Measurements from ENCODE around the gene MACF1. TPM values are rescaled to one million over a fixed set of nuclear protein-coding genes. Genes with fewer than 3 reads are reported as not detected.

MACF1 gene
- total RNA-seq, 1 donor from 2014 or later = 694 TPM

DNA sequence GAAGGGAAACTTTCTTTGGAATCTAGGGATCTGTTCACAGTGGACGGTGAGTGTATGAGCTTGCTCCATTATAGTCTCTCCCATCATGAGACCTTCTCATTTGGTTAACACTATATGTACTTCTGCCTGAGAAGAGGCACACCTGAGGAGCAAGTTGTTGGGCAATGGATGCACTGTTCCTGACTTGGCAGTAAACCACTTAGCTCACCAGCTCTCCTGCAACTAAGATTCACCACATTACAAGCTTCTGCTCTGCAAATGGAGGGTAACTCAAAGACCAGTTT lies 10.2 kb downstream of the MACF1 start:
- peak overlapping the region; percentile 55 for H3K4me3 Mint-ChIP-seq (ENCODE audit: unreplicated experiment)
- H3K27ac Mint-ChIP-seq (ENCODE audit: unreplicated experiment) = peak overlapping the region; percentile 51
- Histone ChIP-seq H3K4me1 (ENCODE audit: insufficient read depth, low read length) (peaks cover 35% of the 10 kb centered on the region), H3K4me2 (ENCODE audit: low read length) (peak overlapping the region; percentile 65), H3K4me3 (ENCODE audit: insufficient read depth, low read depth, low read length) (no peak overlapping the region), H3K27me3 (ENCODE audit: insufficient read depth, low read length) (no peaks in the 10 kb centered on the region), H3K79me2 (ENCODE audit: insufficient read depth, low read length) (peaks cover 95% of the 10 kb centered on the region), H3K27ac (ENCODE audit: low read depth, low read length) (peak overlapping the region; percentile 61), H3K36me3 (ENCODE audit: insufficient read depth, low read length) (peaks cover 3% of the 10 kb centered on the region), H3K9ac (ENCODE audit: low read length) (no peak overlapping the region), H3K9me3 (ENCODE audit: insufficient read depth, low read depth, low read length) (no peaks in the 10 kb centered on the region), H2AFZ (ENCODE audit: low read depth, low read length) (no peak overlapping the region), H4K20me1 (ENCODE audit: insufficient read depth, low read length) (peaks cover 89% of the 10 kb centered on the region)
- DNase-seq (ENCODE audit: low read depth) (no peak), FAIRE-seq (no peak)
- H3K27me3 Mint-ChIP-seq (ENCODE audit: low read depth, unreplicated experiment) = no peaks in the 10 kb centered on the region
- no peaks in the 10 kb centered on the region for H3K9me3 Mint-ChIP-seq (ENCODE audit: unreplicated experiment)
- TF ChIP-seq EZH2 (IDR thresholded peaks at IDR 0.05; ENCODE audit: insufficient read depth, low read length) = no peak
- TF ChIP-seq, protein P1, sequence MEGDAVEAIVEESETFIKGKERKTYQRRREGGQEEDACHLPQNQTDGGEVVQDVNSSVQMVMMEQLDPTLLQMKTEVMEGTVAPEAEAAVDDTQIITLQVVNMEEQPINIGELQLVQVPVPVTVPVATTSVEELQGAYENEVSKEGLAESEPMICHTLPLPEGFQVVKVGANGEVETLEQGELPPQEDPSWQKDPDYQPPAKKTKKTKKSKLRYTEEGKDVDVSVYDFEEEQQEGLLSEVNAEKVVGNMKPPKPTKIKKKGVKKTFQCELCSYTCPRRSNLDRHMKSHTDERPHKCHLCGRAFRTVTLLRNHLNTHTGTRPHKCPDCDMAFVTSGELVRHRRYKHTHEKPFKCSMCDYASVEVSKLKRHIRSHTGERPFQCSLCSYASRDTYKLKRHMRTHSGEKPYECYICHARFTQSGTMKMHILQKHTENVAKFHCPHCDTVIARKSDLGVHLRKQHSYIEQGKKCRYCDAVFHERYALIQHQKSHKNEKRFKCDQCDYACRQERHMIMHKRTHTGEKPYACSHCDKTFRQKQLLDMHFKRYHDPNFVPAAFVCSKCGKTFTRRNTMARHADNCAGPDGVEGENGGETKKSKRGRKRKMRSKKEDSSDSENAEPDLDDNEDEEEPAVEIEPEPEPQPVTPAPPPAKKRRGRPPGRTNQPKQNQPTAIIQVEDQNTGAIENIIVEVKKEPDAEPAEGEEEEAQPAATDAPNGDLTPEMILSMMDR (IDR thresholded peaks at IDR 0.05; ENCODE audit: insufficient read depth, low read depth, low read length) = no peak
- peaks cover 61% of the 10 kb centered on the region for H3K4me1 Mint-ChIP-seq (ENCODE audit: low read depth, unreplicated experiment)
- H3K36me3 Mint-ChIP-seq (ENCODE audit: low read depth, unreplicated experiment) = peaks cover 3% of the 10 kb centered on the region

DNA sequence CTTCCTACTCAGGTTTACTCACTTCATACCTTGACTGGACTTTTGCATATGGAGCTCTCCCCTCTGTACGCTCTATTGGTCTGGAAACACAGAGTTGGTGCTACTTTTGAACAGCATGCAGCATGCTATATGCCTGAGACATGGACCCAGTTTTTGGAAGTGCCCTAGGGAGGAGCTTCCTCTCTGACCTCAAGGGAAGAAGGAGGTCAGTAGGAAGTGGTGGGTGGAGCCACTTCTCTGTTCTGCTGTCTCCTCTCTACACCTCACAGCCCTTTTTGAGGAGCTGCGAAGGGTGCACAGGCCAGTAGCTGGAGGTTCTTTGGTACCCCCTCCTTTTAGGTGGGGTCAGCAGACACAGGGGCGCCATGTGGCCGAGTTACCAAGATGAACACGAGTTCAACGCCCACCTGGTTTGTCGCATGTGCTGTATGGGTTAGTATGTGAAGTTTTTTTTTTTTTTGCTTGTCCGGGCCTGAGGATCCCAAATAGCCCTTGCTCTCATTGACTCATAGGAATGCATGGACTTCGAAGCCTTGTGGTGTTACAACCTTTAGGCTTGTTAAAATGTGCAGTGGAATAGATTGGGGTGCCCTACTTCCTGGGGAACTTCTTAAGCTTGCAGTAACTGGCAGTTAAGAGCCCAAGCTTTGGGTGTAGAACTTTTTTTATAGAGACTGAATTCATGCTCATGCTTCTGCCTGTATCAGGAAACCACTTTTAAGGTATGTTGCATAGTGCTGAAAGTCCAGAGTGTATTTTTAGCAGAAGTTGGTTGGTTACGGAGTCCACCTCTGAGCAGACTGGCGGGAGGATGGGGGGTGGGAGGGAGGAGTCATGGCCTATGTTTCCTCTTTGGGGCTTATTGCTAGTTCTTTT lies 10.7 kb downstream of the MACF1 start:
- Mint-ChIP-seq H3K27ac (ENCODE audit: unreplicated experiment) (peak overlapping the region; percentile 51), H3K27me3 (ENCODE audit: low read depth, unreplicated experiment) (no peaks in the 10 kb centered on the region), H3K4me3 (ENCODE audit: unreplicated experiment) (peak overlapping the region; percentile 74), H3K4me1 (ENCODE audit: low read depth, unreplicated experiment) (peaks cover 61% of the 10 kb centered on the region), H3K36me3 (ENCODE audit: low read depth, unreplicated experiment) (peaks cover 3% of the 10 kb centered on the region), H3K9me3 (ENCODE audit: unreplicated experiment) (no peaks in the 10 kb centered on the region)
- TF ChIP-seq EZH2 (IDR thresholded peaks at IDR 0.05; ENCODE audit: insufficient read depth, low read length) = no peak
- TF ChIP-seq, protein P1 (IDR thresholded peaks at IDR 0.05; ENCODE audit: insufficient read depth, low read depth, low read length) = no peak
- Histone ChIP-seq H3K27me3 (ENCODE audit: insufficient read depth, low read length) (no peaks in the 10 kb centered on the region), H2AFZ (ENCODE audit: low read depth, low read length) (no peak overlapping the region), H3K9ac (ENCODE audit: low read length) (no peak overlapping the region), H3K36me3 (ENCODE audit: insufficient read depth, low read length) (peaks cover 3% of the 10 kb centered on the region), H3K9me3 (ENCODE audit: insufficient read depth, low read depth, low read length) (no peaks in the 10 kb centered on the region), H3K27ac (ENCODE audit: low read depth, low read length) (peak overlapping the region; percentile 61), H3K79me2 (ENCODE audit: insufficient read depth, low read length) (peaks cover 95% of the 10 kb centered on the region), H4K20me1 (ENCODE audit: insufficient read depth, low read length) (peaks cover 87% of the 10 kb centered on the region), H3K4me2 (ENCODE audit: low read length) (peak overlapping the region; percentile 65), H3K4me3 (ENCODE audit: insufficient read depth, low read depth, low read length) (no peak overlapping the region), H3K4me1 (ENCODE audit: insufficient read depth, low read length) (peaks cover 35% of the 10 kb centered on the region)
- FAIRE-seq (no peak), DNase-seq (ENCODE audit: low read depth) (peak; percentile 39)

DNA sequence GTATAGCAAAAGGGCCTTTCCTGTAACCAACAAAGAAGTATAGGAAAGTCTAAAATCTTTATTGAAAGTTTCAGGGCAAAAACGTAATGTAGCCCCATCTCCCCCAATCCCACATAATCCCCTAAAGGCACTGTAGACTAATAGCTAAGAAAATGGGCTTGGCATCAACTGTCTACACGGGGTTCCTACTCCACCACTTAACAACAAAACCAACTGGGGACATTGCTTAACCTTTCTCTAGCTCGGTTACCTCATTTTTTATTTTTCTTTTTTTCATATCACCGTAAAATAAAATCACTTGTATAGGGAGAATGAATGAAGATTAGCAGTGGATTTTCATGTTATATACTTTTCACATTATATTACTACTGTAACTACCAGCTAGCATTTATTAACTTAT lies 12.3 kb downstream of the MACF1 start:
- Histone ChIP-seq H3K4me2 (ENCODE audit: low read length) (no peak overlapping the region), H3K4me3 (ENCODE audit: insufficient read depth, low read depth, low read length) (no peak overlapping the region), H3K9me3 (ENCODE audit: insufficient read depth, low read depth, low read length) (no peaks in the 10 kb centered on the region), H3K79me2 (ENCODE audit: insufficient read depth, low read length) (peaks cover 95% of the 10 kb centered on the region), H3K9ac (ENCODE audit: low read length) (no peak overlapping the region), H2AFZ (ENCODE audit: low read depth, low read length) (no peak overlapping the region), H3K27me3 (ENCODE audit: insufficient read depth, low read length) (no peaks in the 10 kb centered on the region), H4K20me1 (ENCODE audit: insufficient read depth, low read length) (peaks cover 92% of the 10 kb centered on the region), H3K27ac (ENCODE audit: low read depth, low read length) (peak overlapping the region; percentile 0), H3K4me1 (ENCODE audit: insufficient read depth, low read length) (peaks cover 35% of the 10 kb centered on the region), H3K36me3 (ENCODE audit: insufficient read depth, low read length) (peaks cover 3% of the 10 kb centered on the region)
- DNase-seq (ENCODE audit: low read depth) = no peak
- H3K36me3 Mint-ChIP-seq (ENCODE audit: low read depth, unreplicated experiment) = peaks cover 3% of the 10 kb centered on the region
- no peaks in the 10 kb centered on the region for H3K9me3 Mint-ChIP-seq (ENCODE audit: unreplicated experiment)
- TF ChIP-seq, protein P1 (IDR thresholded peaks at IDR 0.05; ENCODE audit: insufficient read depth, low read depth, low read length) = no peak
- TF ChIP-seq EZH2 (IDR thresholded peaks at IDR 0.05; ENCODE audit: insufficient read depth, low read length) = no peak
- peaks cover 68% of the 10 kb centered on the region for H3K4me1 Mint-ChIP-seq (ENCODE audit: low read depth, unreplicated experiment)
- peak overlapping the region; percentile 70 for H3K4me3 Mint-ChIP-seq (ENCODE audit: unreplicated experiment)
- FAIRE-seq = no peak
- H3K27me3 Mint-ChIP-seq (ENCODE audit: low read depth, unreplicated experiment) = no peaks in the 10 kb centered on the region
- H3K27ac Mint-ChIP-seq (ENCODE audit: unreplicated experiment) = no peak overlapping the region
